Lower leg skin (tissue), 3 donors: ENCODE measurements around the gene FGF3.

Experiments used
- CTCF ChIP-seq, 3 donors: fragments of 450-650 bp; IDR thresholded peaks; one replicate each; pipeline ENCODE4 v1.5.1; 2016; ENCODE audit warnings: antibody characterized with exemption in 3 of 3, mild to moderate bottlenecking in 3 of 3, moderate library complexity in 2 of 3
- POLR2A ChIP-seq, 2 donors: fragments of 450-650 bp; IDR thresholded peaks; one replicate each; pipeline ENCODE4 v1.6.1; 2016 to 2017; ENCODE audit warnings: antibody characterized with exemption in 2 of 2, mild to moderate bottlenecking in 1 of 2, moderate library complexity in 1 of 2

- no peak for TF ChIP-seq CTCF (IDR thresholded peaks at IDR 0.05)
- TF ChIP-seq POLR2A (IDR thresholded peaks at IDR 0.05): no peak
These were observed 15.0 kb upstream of the FGF3 start for GRCh38 chr11:69834251-69834650.
